Calu3 (cell line): ENCODE results near the gene RINT1. TPM values are rescaled to one million over a fixed set of nuclear protein-coding genes. Genes with fewer than 3 reads are reported as not detected.

ENCODE experiments used
- BruUV-seq: library from RNA; stranded (reverse); fragments of 400-500 nt; replicated peaks from 2 replicates; lab custom pipeline; 2021; lab: Mats Ljungman, UMichigan
- CTCF ChIA-PET: fragments of 300-600 bp; sonication (Branson Sonifier 250); formaldehyde crosslinking; loops from one replicate; lab custom pipeline; 2022; ENCODE audit warnings: antibody characterized with exemption; lab: Charles Lee
- DNase-seq: peaks from one replicate; pipeline ENCODE4 v3.0.0; 2022
- H3K27ac Mint-ChIP-seq: one replicate; pipeline ENCODE4 v1.8.0; 2022; ENCODE audit warnings: mixed read lengths; ENCODE audit not compliant: unreplicated experiment
- H3K27me3 Mint-ChIP-seq: one replicate; pipeline ENCODE4 v1.8.0; 2022; ENCODE audit warnings: mixed read lengths; ENCODE audit not compliant: unreplicated experiment
- H3K36me3 Mint-ChIP-seq: one replicate; pipeline ENCODE4 v1.8.0; 2022; ENCODE audit warnings: mild to moderate bottlenecking, moderate library complexity, mixed read lengths; ENCODE audit not compliant: insufficient read depth, unreplicated experiment
- H3K4me1 Mint-ChIP-seq: one replicate; pipeline ENCODE4 v1.8.0; 2022; ENCODE audit warnings: mild to moderate bottlenecking, low read depth, mixed read lengths; ENCODE audit not compliant: unreplicated experiment
- H3K4me3 Mint-ChIP-seq: one replicate; pipeline ENCODE4 v1.8.0; 2022; ENCODE audit warnings: mild to moderate bottlenecking, low read depth, moderate library complexity, mixed read lengths; ENCODE audit not compliant: unreplicated experiment
- H3K9me3 Mint-ChIP-seq: one replicate; pipeline ENCODE4 v1.8.0; 2022; ENCODE audit warnings: low read depth, mixed read lengths; ENCODE audit not compliant: unreplicated experiment
- intact Hi-C: fragments of 100-400 bp; cut with micrococcal nuclease; formaldehyde crosslinking; loops from one replicate; pipeline ENCODE4 v1.10.0; 2022; ENCODE audit not compliant: unreplicated experiment
- total RNA-seq: library from RNA; stranded (reverse); gene quantifications from 2 replicates; pipeline ENCODE4 v1.2.3, GENCODE V29; 2022
- TF ChIP-seq, protein P1 (sequence below): fragments of 200-600 bp; IDR thresholded peaks from one replicate; pipeline ENCODE4 v1.8.0; 2022; ENCODE audit warnings: antibody characterized with exemption; ENCODE audit not compliant: unreplicated experiment

The RINT1 gene
- total RNA-seq, 1 experiment from 2014 or later: 17.1 TPM

DNA sequence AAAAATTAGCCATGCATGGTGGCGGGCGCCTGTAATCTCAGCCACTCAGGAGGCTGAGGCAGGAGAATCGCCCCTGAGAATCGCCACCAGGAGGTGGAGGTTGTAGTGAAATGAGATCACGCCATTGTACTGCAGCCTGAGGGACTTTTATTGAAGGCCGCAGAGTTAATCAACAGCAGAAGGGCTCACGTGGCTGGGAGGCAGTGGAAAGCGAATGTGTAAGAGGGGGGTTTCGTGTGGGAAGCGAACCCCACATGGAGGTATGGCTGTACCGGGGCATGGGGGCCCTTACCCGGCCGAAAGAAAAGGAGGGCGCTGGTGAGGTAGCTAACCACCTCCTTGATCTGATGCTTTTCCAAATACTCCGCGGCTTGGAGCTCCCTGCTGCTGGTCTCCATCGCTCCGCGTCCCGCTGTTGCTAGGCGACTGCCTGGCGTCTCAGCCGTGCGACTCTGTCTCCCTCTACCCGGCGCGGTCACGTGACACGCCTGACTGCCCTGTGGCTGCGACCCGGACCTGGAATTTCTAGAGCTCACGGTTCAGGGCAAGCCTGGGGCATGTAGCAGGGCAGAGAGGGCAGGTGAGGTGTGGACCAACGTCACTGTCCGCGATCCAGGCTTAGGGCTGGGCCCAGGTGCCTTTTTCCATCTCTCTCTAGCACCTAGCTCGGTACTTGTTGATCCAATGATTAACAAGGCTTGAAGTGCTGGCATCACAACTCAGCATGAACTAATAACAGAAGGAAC, 49.2 kb downstream of the RINT1 start, which contains the start of gene EFCAB10:
Gene EFCAB10, minus strand, starts transcription at position 428 of the 746 bp plus-strand sequence. Its CDS starts 30 bp downstream, at position 398.
- H3K27ac Mint-ChIP-seq: peak within 1 kb of the TSS; percentile 78

DNA sequence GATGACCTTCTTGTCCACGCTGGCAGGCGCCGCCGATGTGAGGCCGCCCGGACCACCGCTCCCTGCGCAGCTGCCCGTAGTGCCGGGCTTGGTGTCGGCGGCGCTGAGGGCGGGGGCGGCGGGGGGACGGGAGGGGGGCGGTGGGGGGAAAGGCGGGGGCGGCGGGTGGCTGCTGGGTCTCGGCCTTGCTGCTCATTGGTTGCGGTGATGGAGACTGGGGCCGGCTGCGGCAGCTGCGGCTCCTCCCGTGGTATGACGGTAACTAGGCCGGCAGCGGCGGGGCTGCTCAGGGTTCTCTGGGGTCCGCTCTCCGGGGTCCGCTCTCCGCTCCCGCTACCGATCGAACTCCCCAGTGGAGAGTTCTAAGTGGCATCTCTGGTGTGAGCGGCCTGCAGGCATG, 51.1 kb downstream of the RINT1 start:
- BruUV-seq: no TSS peak
- no peak overlapping the region for H3K4me3 Mint-ChIP-seq
- no peak for DNase-seq
- CTCF ChIA-PET: no interaction called here
- no peaks in the 10 kb centered on the region for H3K27me3 Mint-ChIP-seq
- H3K36me3 Mint-ChIP-seq: peaks cover 6% of the 10 kb centered on the region
- intact Hi-C loops: no loop called here
- H3K27ac Mint-ChIP-seq: no peak overlapping the region
- TF ChIP-seq, protein P1, sequence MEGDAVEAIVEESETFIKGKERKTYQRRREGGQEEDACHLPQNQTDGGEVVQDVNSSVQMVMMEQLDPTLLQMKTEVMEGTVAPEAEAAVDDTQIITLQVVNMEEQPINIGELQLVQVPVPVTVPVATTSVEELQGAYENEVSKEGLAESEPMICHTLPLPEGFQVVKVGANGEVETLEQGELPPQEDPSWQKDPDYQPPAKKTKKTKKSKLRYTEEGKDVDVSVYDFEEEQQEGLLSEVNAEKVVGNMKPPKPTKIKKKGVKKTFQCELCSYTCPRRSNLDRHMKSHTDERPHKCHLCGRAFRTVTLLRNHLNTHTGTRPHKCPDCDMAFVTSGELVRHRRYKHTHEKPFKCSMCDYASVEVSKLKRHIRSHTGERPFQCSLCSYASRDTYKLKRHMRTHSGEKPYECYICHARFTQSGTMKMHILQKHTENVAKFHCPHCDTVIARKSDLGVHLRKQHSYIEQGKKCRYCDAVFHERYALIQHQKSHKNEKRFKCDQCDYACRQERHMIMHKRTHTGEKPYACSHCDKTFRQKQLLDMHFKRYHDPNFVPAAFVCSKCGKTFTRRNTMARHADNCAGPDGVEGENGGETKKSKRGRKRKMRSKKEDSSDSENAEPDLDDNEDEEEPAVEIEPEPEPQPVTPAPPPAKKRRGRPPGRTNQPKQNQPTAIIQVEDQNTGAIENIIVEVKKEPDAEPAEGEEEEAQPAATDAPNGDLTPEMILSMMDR: no peak
- no peaks in the 10 kb centered on the region for H3K4me1 Mint-ChIP-seq
- no peaks in the 10 kb centered on the region for H3K9me3 Mint-ChIP-seq

More for the DNA sequence above, 49.2 kb downstream of the RINT1 start, which contains the start of gene EFCAB10:
- no peaks in the 10 kb centered on the region for H3K9me3 Mint-ChIP-seq
- H3K36me3 Mint-ChIP-seq: peaks cover 6% of the 10 kb centered on the region
- DNase-seq: peak; percentile 78
- TF ChIP-seq, protein P1: no peak
- no peaks in the 10 kb centered on the region for H3K27me3 Mint-ChIP-seq
- no peaks in the 10 kb centered on the region for H3K4me1 Mint-ChIP-seq
- CTCF ChIA-PET: interaction anchor here (0.5 to 1.0 kb wide), 5 partner anchors 11 to 153 kb away, joined by 3 to 9 read pairs (median 5); no protein-coding TSS in a partner anchor
- intact Hi-C loops: no loop called here
- no TSS peak for BruUV-seq
- H3K4me3 Mint-ChIP-seq: peak within 1 kb of the TSS; percentile 83

DNA sequence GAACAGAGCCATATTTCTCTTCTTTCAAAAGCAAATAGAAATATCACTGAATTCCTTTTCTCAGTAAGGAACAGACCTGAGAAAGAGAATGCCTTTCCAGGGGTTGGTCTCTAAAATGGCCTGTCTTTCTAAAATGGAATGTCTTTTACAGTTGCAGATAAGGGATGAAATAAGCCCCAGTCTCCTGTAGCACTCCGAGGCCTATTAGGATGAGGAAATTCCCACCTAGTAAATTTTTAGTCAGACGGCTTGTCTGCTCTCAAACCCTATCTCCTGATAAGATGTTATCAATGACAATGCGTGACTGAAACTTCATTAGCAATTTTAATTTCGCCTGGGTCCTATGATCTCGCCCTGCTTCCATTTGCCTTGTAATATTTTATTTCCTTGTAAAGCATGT, 52.2 kb downstream of the RINT1 start:
- Mint-ChIP-seq H3K27me3 (no peaks in the 10 kb centered on the region), H3K36me3 (peaks cover 6% of the 10 kb centered on the region), H3K4me1 (no peaks in the 10 kb centered on the region), H3K27ac (no peak overlapping the region), H3K4me3 (no peak overlapping the region), H3K9me3 (no peaks in the 10 kb centered on the region)
- intact Hi-C loops: no loop called here
- no peak for DNase-seq
- CTCF ChIA-PET: no interaction called here
- BruUV-seq: no TSS peak
- TF ChIP-seq, protein P1: no peak

DNA sequence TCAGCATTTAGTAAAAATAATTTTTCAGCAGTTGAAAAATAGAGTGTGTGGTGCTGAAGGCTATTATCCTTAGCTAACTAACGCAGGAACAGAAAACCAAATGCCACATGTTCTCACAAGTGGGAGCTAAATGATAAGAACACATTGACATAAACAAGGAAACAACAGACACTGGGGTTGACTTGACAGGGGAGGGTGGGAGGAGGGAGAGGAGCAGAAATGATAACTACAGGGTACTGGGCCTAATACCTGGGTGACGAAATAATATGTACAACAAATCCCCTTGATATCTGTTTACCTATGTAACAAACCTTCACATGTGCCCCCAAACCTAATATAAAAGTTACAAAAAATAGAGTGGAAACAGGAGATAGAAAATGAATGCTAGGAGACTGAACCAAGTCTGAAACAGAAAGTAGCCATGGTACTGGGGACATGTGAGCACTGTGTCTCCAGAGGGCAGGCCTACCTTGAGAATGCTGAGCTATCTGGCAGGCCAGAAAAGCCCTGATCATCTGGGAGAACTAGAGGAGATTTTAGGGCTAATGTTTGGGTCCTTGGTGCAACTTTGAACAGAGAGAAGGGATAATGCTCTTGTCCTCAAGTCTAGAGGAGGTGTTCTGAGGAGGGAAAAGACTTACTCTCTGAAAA, 54.0 kb downstream of the RINT1 start:
- no peak overlapping the region for H3K27ac Mint-ChIP-seq
- BruUV-seq: no TSS peak

More for the DNA sequence above, 54.0 kb downstream of the RINT1 start:
- Mint-ChIP-seq H3K36me3 (peaks cover 6% of the 10 kb centered on the region), H3K4me1 (no peaks in the 10 kb centered on the region), H3K9me3 (no peaks in the 10 kb centered on the region), H3K4me3 (no peak overlapping the region), H3K27me3 (no peaks in the 10 kb centered on the region)
- TF ChIP-seq, protein P1: no peak
- CTCF ChIA-PET: interaction anchor here (0.6 to 1.0 kb wide), 2 partner anchors 14 to 101 kb away, joined by 3 read pairs; no protein-coding TSS in a partner anchor
- intact Hi-C loops: loop anchor here (5.0 kb wide), 2 partner anchors 54 to 664 kb away; partner anchors contain the start of gene RINT1
- no peak for DNase-seq
